Upper lobe of left lung (tissue), 4 donors: ENCODE results near the gene SYK.

Source experiments
- CTCF ChIP-seq, 6 experiments: fragments of 450-650 bp in 4 of 6; fragments of 200-600 bp in 2 of 6; sonication (generic) in 2 of 6; IDR thresholded peaks; one replicate each; pipeline ENCODE4 v1.5.1; 2016 to 2019; ENCODE audit warnings: antibody characterized with exemption in 6 of 6
- EP300 ChIP-seq, 4 donors: sonication (generic); formaldehyde crosslinking; IDR thresholded peaks; one replicate each; pipeline ENCODE4 v1.5.1; 2017; ENCODE audit warnings: antibody characterized with exemption in 4 of 4, control low read depth in 2 of 4
- POLR2A ChIP-seq, 4 donors: fragments of 450-650 bp; IDR thresholded peaks; one replicate each; pipeline ENCODE4 v1.5.1; 2016 to 2017; ENCODE audit warnings: antibody characterized with exemption in 4 of 4, mild to moderate bottlenecking in 2 of 4
- POLR2AphosphoS5 ChIP-seq, 2 donors: sonication (generic); formaldehyde crosslinking; IDR thresholded peaks; one replicate each; pipeline ENCODE4 v1.5.1; 2017; ENCODE audit warnings: antibody characterized with exemption in 2 of 2

- TF ChIP-seq CTCF (IDR thresholded peaks at IDR 0.05) (no peak), EP300 (IDR thresholded peaks at IDR 0.05) (no peak), POLR2A (IDR thresholded peaks at IDR 0.05) (no peak), POLR2AphosphoS5 (IDR thresholded peaks at IDR 0.05) (no peak)
These were observed 76.9 kb downstream of the SYK start for GRCh38 chr9:90878562-90878961.
